GM12892 (cell line): ENCODE results near the gene FOXQ1.

ENCODE experiments used
- POLR2A ChIP-seq: IDR thresholded peaks from 2 replicates; pipeline ENCODE4 v1.6.1; 2011; ENCODE audit warnings: low read depth, low read length, control low read depth
- POLR2AphosphoS5 ChIP-seq: IDR thresholded peaks from 2 replicates; pipeline ENCODE4 v1.6.1; 2011; ENCODE audit warnings: low read depth, low read length, control low read depth
- TAF1 ChIP-seq: IDR thresholded peaks from 2 replicates; pipeline ENCODE4 v1.6.1; 2011; ENCODE audit warnings: low read depth, mild to moderate bottlenecking, control low read depth, low read length, borderline replicate concordance

- TF ChIP-seq TAF1 (no peak), POLR2A (no peak), POLR2AphosphoS5 (no peak)
Observed at GRCh38 chr6:1346101-1346500, 34.2 kb downstream of the FOXQ1 start.
